ENCODE data around the gene CACNA1H.
A peak's percentile ranks its signal among the peaks of the same experiment; 100 is the strongest.
"Not testable (repeated sequence)": the region's sequence is repeated elsewhere in the genome, so short reads cannot be mapped to it uniquely, and the experiment has no call there.

CACNA1H gene

DNA sequence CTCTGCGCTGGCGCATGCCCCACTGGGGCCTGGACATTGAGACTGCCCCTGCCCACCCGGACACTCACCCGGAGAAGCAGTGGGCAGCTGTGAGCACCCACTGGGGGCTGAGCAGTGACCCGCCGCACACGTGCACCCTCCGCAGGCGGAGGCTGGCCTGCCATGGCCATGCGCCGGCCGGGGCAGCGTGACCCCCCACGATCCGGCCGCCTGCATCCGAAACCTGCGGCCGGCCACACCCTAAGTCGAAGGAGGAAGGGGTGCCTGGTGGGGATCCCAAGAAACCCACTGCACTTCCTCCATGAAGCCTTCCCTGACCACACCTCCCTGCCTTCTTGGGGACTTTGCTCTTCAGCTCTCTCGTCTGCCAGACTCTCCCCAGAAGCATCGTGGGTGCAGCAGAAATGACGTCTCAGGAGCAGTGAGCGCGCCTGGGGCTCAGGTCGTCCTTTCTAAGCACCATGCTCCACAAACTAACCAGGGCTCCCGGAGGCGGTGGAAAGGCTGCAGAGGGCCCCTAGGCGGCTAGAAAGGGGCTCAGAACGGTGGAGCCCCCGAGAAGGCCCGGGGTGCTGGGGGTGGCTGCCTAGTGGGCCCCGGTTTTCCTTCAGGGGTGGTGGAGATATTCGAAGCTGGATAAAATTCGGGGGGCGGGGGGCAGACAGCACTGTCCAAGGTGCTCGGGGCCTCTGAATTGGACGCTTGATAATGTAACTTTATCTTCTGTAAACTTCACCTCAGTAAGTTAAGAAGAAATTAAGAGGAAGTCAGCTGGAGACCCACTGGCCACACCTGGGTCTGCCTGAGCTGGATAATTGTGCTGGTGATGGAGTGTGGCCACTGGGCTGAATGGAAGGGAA, 70.7 kb downstream of the CACNA1H start:
- Histone ChIP-seq H3K9me3 (ENCODE audit: control insufficient read depth, low read length) (no peaks in the 10 kb centered on the region), H3K4me1 (ENCODE audit: control insufficient read depth, insufficient read depth, low read depth, low read length) (no peaks in the 10 kb centered on the region), H3K36me3 (ENCODE audit: control insufficient read depth in 1 of 2, insufficient read depth in 2 of 2, low read depth in 1 of 2, low read length in 2 of 2) (peaks cover 0 to 5% of the 10 kb centered on the region in 2 experiments), H3K4ac (ENCODE audit: low read depth in 1 of 2, low read length in 2 of 2) (no peak overlapping the region), H3K27ac (ENCODE audit: low read length, poor library complexity, severe bottlenecking) (no peak overlapping the region), H4K8ac (ENCODE audit: low read length) (no peak overlapping the region), H3K4me3 (ENCODE audit: insufficient read depth in 1 of 2, low read depth in 1 of 2, low read length in 2 of 2) (no peak overlapping the region), H2BK15ac (ENCODE audit: low read depth, poor library complexity, severe bottlenecking) (no peak overlapping the region), H3K14ac (ENCODE audit: low read length in 2 of 2) (no peak overlapping the region), H3K23ac (ENCODE audit: low read length in 2 of 2) (no peak overlapping the region), H2BK5ac (ENCODE audit: low read depth, low read length, poor library complexity, severe bottlenecking) (no peak overlapping the region), H2AFZ (ENCODE audit: low read depth, low read length) (no peak overlapping the region), H3K4me2 (ENCODE audit: low read length, poor library complexity, severe bottlenecking) (no peak overlapping the region), H2BK120ac (ENCODE audit: low read depth, low read length) (no peak overlapping the region), H4K91ac (ENCODE audit: low read length) (peak overlapping the region; percentile 39), H2AK5ac (ENCODE audit: low read length, severe bottlenecking) (no peak overlapping the region), H3K27me3 (ENCODE audit: control insufficient read depth in 1 of 2, insufficient read depth in 1 of 2, low read length in 2 of 2) (peaks cover 0 to 11% of the 10 kb centered on the region in 2 experiments), H3K9ac (ENCODE audit: low read length) (no peak overlapping the region), H2BK12ac (ENCODE audit: low read length in 2 of 2) (no peak overlapping the region), H3K79me1 (replicated peaks; ENCODE audit: low read length, poor library complexity, severe bottlenecking) (no peaks in the 10 kb centered on the region), H3K18ac (ENCODE audit: low read depth in 1 of 2, low read length in 2 of 2) (no peak overlapping the region)
- WGBS = 91% methylated on average over 34 of the region's 38 CpGs
- DNase-seq = no peak

DNA sequence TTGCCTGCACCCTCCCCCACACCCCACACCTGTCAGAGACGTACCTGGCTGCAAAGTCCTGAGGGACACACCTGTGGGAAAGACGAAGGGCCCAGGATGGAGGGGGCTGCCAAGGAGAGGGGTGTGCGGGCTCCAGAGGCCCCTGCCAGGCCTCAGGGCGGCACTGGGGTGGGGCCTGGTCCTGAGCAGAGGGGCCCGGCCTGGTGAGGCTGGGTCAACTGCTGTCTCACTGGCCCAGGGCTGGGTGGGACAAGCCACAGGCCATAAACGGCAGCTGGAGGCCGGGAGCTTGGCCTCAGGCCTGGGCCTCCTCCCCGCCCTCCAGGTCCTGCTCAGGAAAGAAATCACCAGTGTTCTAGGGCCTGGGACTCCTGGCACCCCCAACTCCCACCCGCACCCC, 71.7 kb downstream of the CACNA1H start:
- H3K4me3 ChIP-seq (ENCODE audit: insufficient read depth in 1 of 2, low read depth in 1 of 2, low read length in 2 of 2) = no peak overlapping the region
- no peak overlapping the region for H3K23ac ChIP-seq (ENCODE audit: low read length in 2 of 2)
- H3K4ac ChIP-seq (ENCODE audit: low read depth in 1 of 2, low read length in 2 of 2) = no peak overlapping the region
- H2BK120ac ChIP-seq (ENCODE audit: low read depth, low read length) = no peak overlapping the region
- no peak overlapping the region for H3K27ac ChIP-seq (ENCODE audit: low read length, poor library complexity, severe bottlenecking)
- DNase-seq = no peak
- H3K36me3 ChIP-seq (ENCODE audit: control insufficient read depth in 1 of 2, insufficient read depth in 2 of 2, low read depth in 1 of 2, low read length in 2 of 2) = peaks cover 0 to 3% of the 10 kb centered on the region in 2 experiments
- H3K18ac ChIP-seq (ENCODE audit: low read depth in 1 of 2, low read length in 2 of 2) = no peak overlapping the region
- no peaks in the 10 kb centered on the region for H3K79me1 ChIP-seq (replicated peaks; ENCODE audit: low read length, poor library complexity, severe bottlenecking)
- no peak overlapping the region for H4K91ac ChIP-seq (ENCODE audit: low read length)
- H2BK12ac ChIP-seq (ENCODE audit: low read length in 2 of 2) = no peak overlapping the region
- H2AK5ac ChIP-seq (ENCODE audit: low read length, severe bottlenecking) = no peak overlapping the region
- H3K4me1 ChIP-seq (ENCODE audit: control insufficient read depth, insufficient read depth, low read depth, low read length) = no peaks in the 10 kb centered on the region
- no peak overlapping the region for H4K8ac ChIP-seq (ENCODE audit: low read length)
- WGBS = 76% methylated on average over 9 of the region's 9 CpGs
- no peak overlapping the region for H2BK15ac ChIP-seq (ENCODE audit: low read depth, poor library complexity, severe bottlenecking)
- no peak overlapping the region for H2BK5ac ChIP-seq (ENCODE audit: low read depth, low read length, poor library complexity, severe bottlenecking)
- H3K14ac ChIP-seq (ENCODE audit: low read length in 2 of 2) = no peak overlapping the region
- no peak overlapping the region for H3K9ac ChIP-seq (ENCODE audit: low read length)
- H3K9me3 ChIP-seq (ENCODE audit: control insufficient read depth, low read length) = no peaks in the 10 kb centered on the region
- H2AFZ ChIP-seq (ENCODE audit: low read depth, low read length) = no peak overlapping the region
- no peak overlapping the region for H3K4me2 ChIP-seq (ENCODE audit: low read length, poor library complexity, severe bottlenecking)
- peaks cover 0 to 11% of the 10 kb centered on the region in 2 experiments for H3K27me3 ChIP-seq (ENCODE audit: control insufficient read depth in 1 of 2, insufficient read depth in 1 of 2, low read length in 2 of 2)

DNA sequence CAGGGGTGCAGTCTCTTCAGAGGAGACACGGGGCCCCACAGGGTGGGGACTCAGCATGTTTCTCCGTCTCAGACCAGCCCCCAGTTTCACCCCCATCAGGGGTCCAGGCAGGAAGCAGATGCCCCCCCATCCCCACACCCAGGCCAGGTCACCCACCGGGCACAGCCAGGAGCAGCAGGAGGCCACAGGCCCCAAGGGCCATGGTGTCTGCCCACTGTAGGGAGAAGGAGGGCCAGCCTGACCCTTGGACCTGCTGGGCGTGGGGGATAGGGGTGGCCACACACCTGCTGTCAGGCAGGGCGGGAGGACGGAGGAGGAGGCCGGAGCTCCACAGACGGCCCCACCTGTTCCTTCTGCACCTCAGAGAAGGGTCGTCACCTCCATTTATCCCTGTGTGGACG, 72.1 kb downstream of the CACNA1H start, which contains the start of gene TPSG1:
TPSG1 (minus strand) TSS at position 218 of the 401 bp plus-strand sequence; CDS start at position 202, 16 bp downstream.
- no peaks in the 10 kb centered on the region for H3K9me3 ChIP-seq (ENCODE audit: control insufficient read depth, low read length)
- H3K23ac ChIP-seq (ENCODE audit: low read length in 2 of 2) = no peak within 1 kb of the TSS
- no peak within 1 kb of the TSS for H4K91ac ChIP-seq (ENCODE audit: low read length)
- H2BK12ac ChIP-seq (ENCODE audit: low read length in 2 of 2) = no peak within 1 kb of the TSS
- H2BK5ac ChIP-seq (ENCODE audit: low read depth, low read length, poor library complexity, severe bottlenecking) = no peak within 1 kb of the TSS
- H3K18ac ChIP-seq (ENCODE audit: low read depth in 1 of 2, low read length in 2 of 2) = no peak within 1 kb of the TSS
- no peak within 1 kb of the TSS for H2BK120ac ChIP-seq (ENCODE audit: low read depth, low read length)
- no peak for DNase-seq
- no peak within 1 kb of the TSS for H3K4me3 ChIP-seq (ENCODE audit: insufficient read depth in 1 of 2, low read depth in 1 of 2, low read length in 2 of 2)
- no peaks in the 10 kb centered on the region for H3K79me1 ChIP-seq (replicated peaks; ENCODE audit: low read length, poor library complexity, severe bottlenecking)
- no peak within 1 kb of the TSS for H3K9ac ChIP-seq (ENCODE audit: low read length)
- H3K4me2 ChIP-seq (ENCODE audit: low read length, poor library complexity, severe bottlenecking) = no peak within 1 kb of the TSS
- H3K36me3 ChIP-seq (ENCODE audit: control insufficient read depth in 1 of 2, insufficient read depth in 2 of 2, low read depth in 1 of 2, low read length in 2 of 2) = peaks cover 0 to 3% of the 10 kb centered on the region in 2 experiments
- H4K8ac ChIP-seq (ENCODE audit: low read length) = no peak within 1 kb of the TSS
- no peaks in the 10 kb centered on the region for H3K4me1 ChIP-seq (ENCODE audit: control insufficient read depth, insufficient read depth, low read depth, low read length)
- WGBS = 69% methylated on average over 10 of the region's 10 CpGs
- peaks cover 0 to 11% of the 10 kb centered on the region in 2 experiments for H3K27me3 ChIP-seq (ENCODE audit: control insufficient read depth in 1 of 2, insufficient read depth in 1 of 2, low read length in 2 of 2)
- H3K27ac ChIP-seq (ENCODE audit: low read length, poor library complexity, severe bottlenecking) = no peak within 1 kb of the TSS
- no peak within 1 kb of the TSS for H2AFZ ChIP-seq (ENCODE audit: low read depth, low read length)
- H2BK15ac ChIP-seq (ENCODE audit: low read depth, poor library complexity, severe bottlenecking) = no peak within 1 kb of the TSS
- no peak within 1 kb of the TSS for H2AK5ac ChIP-seq (ENCODE audit: low read length, severe bottlenecking)
- no peak within 1 kb of the TSS for H3K4ac ChIP-seq (ENCODE audit: low read depth in 1 of 2, low read length in 2 of 2)
- H3K14ac ChIP-seq (ENCODE audit: low read length in 2 of 2) = no peak within 1 kb of the TSS

DNA sequence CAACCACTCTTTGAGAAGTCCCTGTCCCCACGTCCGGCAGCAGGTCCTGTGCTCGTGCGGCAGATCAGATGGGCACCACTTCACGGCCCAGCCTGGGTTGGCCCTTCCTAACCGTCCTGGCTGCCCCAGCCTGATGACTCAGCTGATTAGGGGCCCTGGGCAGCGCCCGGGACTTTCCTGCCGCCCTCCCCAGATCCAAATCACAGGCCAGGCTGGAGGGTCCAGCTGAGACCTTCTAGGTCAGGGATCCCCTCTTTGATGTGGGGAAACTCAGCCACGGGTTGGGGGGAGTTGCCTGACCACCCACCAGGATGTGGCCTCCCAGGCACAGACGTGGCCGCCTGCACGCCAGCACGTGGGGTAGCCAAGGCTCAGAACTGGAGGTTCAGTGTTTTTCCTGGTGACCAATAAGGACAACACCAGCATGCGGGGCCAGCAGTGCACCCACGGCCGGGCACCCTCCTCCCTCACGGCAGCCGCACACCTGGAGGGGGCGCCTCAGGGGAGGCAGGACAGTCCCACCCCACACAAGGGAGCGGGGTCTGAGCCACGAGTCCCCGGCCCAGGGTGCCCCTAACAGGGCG, 72.9 kb downstream of the CACNA1H start:
- 72% methylated on average over 19 of the region's 24 CpGs for WGBS
- not testable (repeated sequence) for H3K27ac ChIP-seq (ENCODE audit: low read length, poor library complexity, severe bottlenecking); H3K36me3 ChIP-seq (ENCODE audit: control insufficient read depth in 1 of 2, insufficient read depth in 2 of 2, low read depth in 1 of 2, low read length in 2 of 2); H2BK5ac ChIP-seq (ENCODE audit: low read depth, low read length, poor library complexity, severe bottlenecking); H3K9me3 ChIP-seq (ENCODE audit: control insufficient read depth, low read length); H3K18ac ChIP-seq (ENCODE audit: low read depth in 1 of 2, low read length in 2 of 2); H3K9ac ChIP-seq (ENCODE audit: low read length); H2BK120ac ChIP-seq (ENCODE audit: low read depth, low read length); H3K79me1 ChIP-seq (replicated peaks; ENCODE audit: low read length, poor library complexity, severe bottlenecking); H4K8ac ChIP-seq (ENCODE audit: low read length); H2AFZ ChIP-seq (ENCODE audit: low read depth, low read length); H3K4me2 ChIP-seq (ENCODE audit: low read length, poor library complexity, severe bottlenecking); H2BK12ac ChIP-seq (ENCODE audit: low read length in 2 of 2); H3K14ac ChIP-seq (ENCODE audit: low read length in 2 of 2); DNase-seq; H3K23ac ChIP-seq (ENCODE audit: low read length in 2 of 2); H2BK15ac ChIP-seq (ENCODE audit: low read depth, poor library complexity, severe bottlenecking); H3K4me3 ChIP-seq (ENCODE audit: insufficient read depth in 1 of 2, low read depth in 1 of 2, low read length in 2 of 2); H3K4ac ChIP-seq (ENCODE audit: low read depth in 1 of 2, low read length in 2 of 2); H4K91ac ChIP-seq (ENCODE audit: low read length); H3K4me1 ChIP-seq (ENCODE audit: control insufficient read depth, insufficient read depth, low read depth, low read length); H2AK5ac ChIP-seq (ENCODE audit: low read length, severe bottlenecking)
- H3K27me3 ChIP-seq (ENCODE audit: control insufficient read depth in 1 of 2, insufficient read depth in 1 of 2, low read length in 2 of 2) = peaks cover 0 to 11% of the 10 kb centered on the region in 2 experiments
